ENCODE results near the gene CDH4. TPM values are rescaled to one million over a fixed set of nuclear protein-coding genes. Genes with fewer than 3 reads are reported as not detected.

Gene CDH4
- total and polyA plus RNA-seq, 2 of the 4 experiments (the other 2 are of a cell fraction), result 1.6 to 3.5 TPM

GRCh38 chr20:61604549-61604948, 352.5 kb downstream of the CDH4 start:
- Histone ChIP-seq H3K4ac (ENCODE audit: low read depth, low read length) (no peak overlapping the region), H3K23ac (ENCODE audit: low read depth, low read length) (no peak overlapping the region), H3K27me3 (ENCODE audit: control insufficient read depth, insufficient read depth, low read length) (no peaks in the 10 kb centered on the region), H3K14ac (replicated peaks; ENCODE audit: low read depth, low read length) (no peak overlapping the region), H3K4me2 (ENCODE audit: low read depth, low read length) (no peak overlapping the region), H2BK5ac (ENCODE audit: low read depth, low read length, poor library complexity, severe bottlenecking) (no peak overlapping the region), H4K91ac (ENCODE audit: insufficient read depth, low read depth, low read length) (no peak overlapping the region), H3K18ac (ENCODE audit: low read depth, low read length) (no peak overlapping the region), H3K79me1 (ENCODE audit: low read depth in 1 of 2, low read length in 2 of 2) (no peaks in the 10 kb centered on the region), H2BK20ac (ENCODE audit: low read depth, low read length) (no peak overlapping the region), H3K36me3 (ENCODE audit: control insufficient read depth, insufficient read depth, low read length) (no peaks in the 10 kb centered on the region), H3K9me1 (ENCODE audit: insufficient read depth, low read length) (no peaks in the 10 kb centered on the region), H3K27ac (ENCODE audit: insufficient read depth, low read length) (no peak overlapping the region), H2BK120ac (ENCODE audit: low read depth, low read length) (no peak overlapping the region), H4K8ac (ENCODE audit: low read depth in 2 of 2, low read length in 2 of 2) (no peak overlapping the region), H2BK15ac (ENCODE audit: low read depth, low read length) (no peak overlapping the region), H3K4me1 (ENCODE audit: control insufficient read depth, insufficient read depth, low read length) (no peaks in the 10 kb centered on the region), H3K9ac (ENCODE audit: low read depth, low read length) (no peak overlapping the region), H3K9me3 (ENCODE audit: control insufficient read depth, insufficient read depth, low read length) (peaks cover 26% of the 10 kb centered on the region), H2AK9ac (replicated peaks; ENCODE audit: low read depth, low read length, poor library complexity) (no peak overlapping the region), H2AK5ac (ENCODE audit: low read depth, low read length) (no peak overlapping the region), H3K4me3 (ENCODE audit: insufficient read depth, low read depth, low read length) (no peak overlapping the region), H4K5ac (ENCODE audit: low read depth, low read length) (no peak overlapping the region), H2AFZ (replicated peaks; ENCODE audit: low read length, poor library complexity) (no peak overlapping the region), H3K56ac (ENCODE audit: extremely low read depth, insufficient read depth, low read length) (no peak overlapping the region), H4K20me1 (ENCODE audit: insufficient read depth, low read length) (no peaks in the 10 kb centered on the region)
- ATAC-seq (ENCODE audit: low read depth) (no peak), DNase-seq (no peak)
- POLR2A ChIA-PET (ENCODE audit: unreplicated experiment), result no interaction called here
- TF ChIP-seq NFE2L2 (IDR thresholded peaks at IDR 0.05; ENCODE audit: low read depth, low read length), result no peak
- no TSS peak for BruUV-seq (replicated peaks)
- no CpG with 5 or more reads among the region's 7 CpGs for WGBS, 2 experiments (ENCODE audit: extremely low coverage in 2 of 2, insufficient read length in 1 of 2)
- CTCF ChIA-PET, result no interaction called here
- dilution Hi-C loops (cut with HindIII; ENCODE audit: low sequenced_read_pairs, unreplicated experiment) (no loop called here), intact Hi-C loops (cut with micrococcal nuclease) (no loop called here), in situ Hi-C loops (cut with MboI; ENCODE audit: low sequenced_read_pairs) (no loop called here)

Measured in IMR-90 (cell line).